ENCODE data around the gene MAP4K2. TPM values are rescaled to one million over a fixed set of nuclear protein-coding genes. Genes with fewer than 3 reads are reported as not detected.

The MAP4K2 gene
- total RNA-seq, 2 donors from 2014 or later = 9.2 to 13.3 TPM

GRCh38 chr11:64813826-64814225 is 10.8 kb upstream of the MAP4K2 start:
- H3K9ac ChIP-seq (ENCODE audit: low read depth in 2 of 2, low read length in 2 of 2) = no peak overlapping the region
- TF ChIP-seq CTCF (IDR thresholded peaks at IDR 0.05) = no peak
- H3K4me3 ChIP-seq = no peak overlapping the region
- H3K36me3 ChIP-seq = no peaks in the 10 kb centered on the region
- H3K4me1 ChIP-seq = peaks cover 2% of the 10 kb centered on the region
- no peak for DNase-seq
- H3K27ac ChIP-seq = no peak overlapping the region
- intact Hi-C loops (cut with DNase I) = no loop called here
- no peaks in the 10 kb centered on the region for H3K27me3 ChIP-seq
- H3K9me3 ChIP-seq = no peaks in the 10 kb centered on the region

GRCh38 chr11:64810891-64811272 is 7.9 kb upstream of the MAP4K2 start:
- DNase-seq = peak; percentile 42
- intact Hi-C loops (cut with DNase I) = no loop called here
- Histone ChIP-seq H3K9me3 (no peaks in the 10 kb centered on the region), H3K4me1 (peaks cover 2% of the 10 kb centered on the region), H3K27ac (peak overlapping the region; percentile 61), H3K9ac (ENCODE audit: low read depth in 2 of 2, low read length in 2 of 2) (peak overlapping the region in 1 of 2 donors; percentile 68), H3K36me3 (no peaks in the 10 kb centered on the region), H3K27me3 (no peaks in the 10 kb centered on the region), H3K4me3 (peak overlapping the region; percentile 73)
- no peak for TF ChIP-seq CTCF (IDR thresholded peaks at IDR 0.05)

- Histone ChIP-seq H3K27ac (peak within 1 kb of the TSS; percentile 61), H3K4me3 (peak within 1 kb of the TSS; percentile 73), H3K9me3 (no peaks in the 10 kb centered on the region), H3K27me3 (no peaks in the 10 kb centered on the region), H3K4me1 (peaks cover 2% of the 10 kb centered on the region), H3K36me3 (no peaks in the 10 kb centered on the region), H3K9ac (ENCODE audit: low read depth in 2 of 2, low read length in 2 of 2) (peak within 1 kb of the TSS; percentile 72 to 77)
- peak; percentile 97 for DNase-seq
- intact Hi-C loops (cut with DNase I) = no loop called here
- no peak for TF ChIP-seq CTCF (IDR thresholded peaks at IDR 0.05)
Observed at GRCh38 chr11:64810271-64810890, 7.4 kb upstream of the MAP4K2 start, which contains the start of gene MEN1. Gene MEN1, minus strand, starts transcription at chr11:64810551. Its CDS starts 442 bp downstream, at chr11:64810109.

GRCh38 chr11:64809781-64810241 is 6.8 kb upstream of the MAP4K2 start:
- peak overlapping the region; percentile 72 to 77 for H3K9ac ChIP-seq (ENCODE audit: low read depth in 2 of 2, low read length in 2 of 2)
- no peaks in the 10 kb centered on the region for H3K9me3 ChIP-seq
- no peaks in the 10 kb centered on the region for H3K36me3 ChIP-seq
- peak overlapping the region; percentile 61 for H3K27ac ChIP-seq
- intact Hi-C loops (cut with DNase I) = no loop called here
- no peaks in the 10 kb centered on the region for H3K27me3 ChIP-seq
- TF ChIP-seq CTCF (IDR thresholded peaks at IDR 0.05) = no peak
- H3K4me1 ChIP-seq = peaks cover 2% of the 10 kb centered on the region
- peak overlapping the region; percentile 73 for H3K4me3 ChIP-seq
- DNase-seq = peak; percentile 75

GRCh38 chr11:64805481-64805880 is 2.5 kb upstream of the MAP4K2 start:
- no peak for DNase-seq
- intact Hi-C loops (cut with DNase I) = no loop called here
- no peaks in the 10 kb centered on the region for H3K9me3 ChIP-seq
- H3K36me3 ChIP-seq = no peaks in the 10 kb centered on the region
- H3K4me3 ChIP-seq = no peak overlapping the region
- no peak overlapping the region for H3K9ac ChIP-seq (ENCODE audit: low read depth in 2 of 2, low read length in 2 of 2)
- H3K27me3 ChIP-seq = no peaks in the 10 kb centered on the region
- H3K4me1 ChIP-seq = peaks cover 18% of the 10 kb centered on the region
- H3K27ac ChIP-seq = no peak overlapping the region
- TF ChIP-seq CTCF (IDR thresholded peaks at IDR 0.05) = no peak

Measured in colonic mucosa (tissue), 4 donors.